ENCODE measurements around the gene C10orf95.

DNA sequence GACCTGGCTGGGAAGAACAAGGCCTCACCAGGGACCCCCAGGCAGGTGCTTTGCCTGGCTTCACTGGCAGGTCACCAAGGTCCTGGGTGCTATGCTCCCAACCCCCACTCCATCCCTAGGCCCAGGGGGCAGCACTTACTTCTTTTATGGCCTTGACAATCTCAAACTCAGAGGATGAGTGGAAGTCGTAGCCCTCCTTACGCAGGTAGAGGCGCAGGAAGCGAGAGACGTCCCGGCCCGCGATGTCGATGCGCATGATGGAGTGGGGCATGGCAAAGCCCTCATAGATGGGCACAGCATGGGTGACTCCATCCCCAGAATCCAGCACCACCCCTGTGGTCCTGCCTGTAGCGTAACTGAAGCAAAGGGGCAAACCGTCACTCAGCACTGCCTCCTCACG is 32.7 kb upstream of the C10orf95 start:
- TF ChIP-seq, protein P1, sequence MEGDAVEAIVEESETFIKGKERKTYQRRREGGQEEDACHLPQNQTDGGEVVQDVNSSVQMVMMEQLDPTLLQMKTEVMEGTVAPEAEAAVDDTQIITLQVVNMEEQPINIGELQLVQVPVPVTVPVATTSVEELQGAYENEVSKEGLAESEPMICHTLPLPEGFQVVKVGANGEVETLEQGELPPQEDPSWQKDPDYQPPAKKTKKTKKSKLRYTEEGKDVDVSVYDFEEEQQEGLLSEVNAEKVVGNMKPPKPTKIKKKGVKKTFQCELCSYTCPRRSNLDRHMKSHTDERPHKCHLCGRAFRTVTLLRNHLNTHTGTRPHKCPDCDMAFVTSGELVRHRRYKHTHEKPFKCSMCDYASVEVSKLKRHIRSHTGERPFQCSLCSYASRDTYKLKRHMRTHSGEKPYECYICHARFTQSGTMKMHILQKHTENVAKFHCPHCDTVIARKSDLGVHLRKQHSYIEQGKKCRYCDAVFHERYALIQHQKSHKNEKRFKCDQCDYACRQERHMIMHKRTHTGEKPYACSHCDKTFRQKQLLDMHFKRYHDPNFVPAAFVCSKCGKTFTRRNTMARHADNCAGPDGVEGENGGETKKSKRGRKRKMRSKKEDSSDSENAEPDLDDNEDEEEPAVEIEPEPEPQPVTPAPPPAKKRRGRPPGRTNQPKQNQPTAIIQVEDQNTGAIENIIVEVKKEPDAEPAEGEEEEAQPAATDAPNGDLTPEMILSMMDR (IDR thresholded peaks at IDR 0.05): no peak
- TF ChIP-seq POLR2A (IDR thresholded peaks at IDR 0.05) (no peak), EP300 (IDR thresholded peaks at IDR 0.05) (no peak)

All from ovary (tissue), 3 donors.